MM.1S (cell line): Measurements from ENCODE around the gene NID2.
A peak's percentile ranks its signal among the peaks of the same experiment; 100 is the strongest.

Source experiments
- CTCF ChIP-seq: fragments of 300-600 bp; sonication (generic); IDR thresholded peaks from 2 replicates; pipeline ENCODE4 v1.5.1; 2016; ENCODE audit warnings: antibody characterized with exemption, low read length, mixed read lengths
- EZH2 ChIP-seq: fragments of 300-600 bp; sonication (generic); optimal IDR thresholded peaks from 2 replicates; pipeline ENCODE3; 2017; ENCODE audit warnings: low read depth, mild to moderate bottlenecking, antibody characterized with exemption, low read length, mixed read lengths
- EZH2phosphoT487 ChIP-seq: fragments of 300-600 bp; sonication (generic); IDR thresholded peaks from 2 replicates; pipeline ENCODE4 v1.6.1; 2018; ENCODE audit warnings: antibody characterized with exemption, low read length

- TF ChIP-seq CTCF (peak; percentile 49), EZH2phosphoT487 (no peak), EZH2 (no peak)
Measured at GRCh38 chr14:51996148-51996746, 72.6 kb downstream of the NID2 start.
